H1 (cell line): ENCODE measurements around the gene TIAM2. TPM values are rescaled to one million over a fixed set of nuclear protein-coding genes. Genes with fewer than 3 reads are reported as not detected.

Source experiments
- CTCF ChIA-PET: fragments of 300-600 bp; sonication (Branson Sonifier 250); formaldehyde crosslinking; loops from one replicate; lab custom pipeline; 2021; ENCODE audit not compliant: partially characterized antibody; lab: Charles Lee
- POLR2A ChIA-PET: fragments of 300-600 bp; sonication (Branson Sonifier 250); formaldehyde crosslinking; loops from one replicate; lab custom pipeline; 2021; ENCODE audit warnings: inconsistent platforms; ENCODE audit not compliant: partially characterized antibody; lab: Charles Lee
- DNase-seq, 2 experiments: peaks; one replicate each; pipeline versions ENCODE4 v3.0.0 to v3.0.0-alpha.2; 2010 to 2022; ENCODE audit warnings: low spot score in 2 of 2, low read depth in 1 of 2, mixed read lengths in 1 of 2
- FAIRE-seq: peaks from 2 replicates; lab custom pipeline; 2011; peaks lifted over from hg19 to GRCh38; lab: Jason Lieb, UNC
- H2AFZ ChIP-seq: 2 replicates; pipeline ENCODE4 v1.8.1; 2012; ENCODE audit warnings: low read length, inconsistent platforms
- H2AK5ac ChIP-seq: 2 replicates; pipeline ENCODE4 v1.6.1; 2013; ENCODE audit warnings: low read depth, low read length
- H2BK120ac ChIP-seq: replicated peaks from 2 replicates; pipeline ENCODE3; 2013; ENCODE audit warnings: low read depth, low read length, inconsistent platforms
- H2BK12ac ChIP-seq: 2 replicates; pipeline ENCODE4 v1.6.1; 2013; ENCODE audit warnings: low read depth, low read length
- H2BK15ac ChIP-seq: 2 replicates; pipeline ENCODE4 v1.6.1; 2013; ENCODE audit warnings: low read length
- H2BK20ac ChIP-seq: 2 replicates; pipeline ENCODE4 v1.6.1; 2013; ENCODE audit warnings: low read length
- H2BK5ac ChIP-seq: 2 replicates; pipeline ENCODE4 v1.6.1; 2013; ENCODE audit warnings: low read depth, low read length
- H3K14ac ChIP-seq: 2 replicates; pipeline ENCODE4 v1.6.1; 2013; ENCODE audit warnings: inconsistent platforms; ENCODE audit not compliant: insufficient read length
- H3K18ac ChIP-seq: 2 replicates; pipeline ENCODE4 v1.6.1; 2013; ENCODE audit warnings: low read length; ENCODE audit errors: extremely low read depth
- H3K23ac ChIP-seq: 2 replicates; pipeline ENCODE4 v1.6.1; 2013; ENCODE audit warnings: inconsistent platforms; ENCODE audit not compliant: insufficient read length
- H3K23me2 ChIP-seq: 2 replicates; pipeline ENCODE4 v1.6.1; 2013; ENCODE audit warnings: low read depth, low read length
- H3K27ac ChIP-seq: 2 replicates; pipeline ENCODE4 v1.6.1; 2011; ENCODE audit warnings: low read depth, low read length, inconsistent platforms
- H3K27me3 ChIP-seq, 4 experiments: replicated peaks in 1 of 4; 1 replicate in 1 of 4; 2 replicates in 3 of 4; pipeline versions ENCODE4 v1.6.1 to v1.8.1; 2011 to 2013; ENCODE audit warnings: low read length in 3 of 4, mild to moderate bottlenecking in 3 of 4, inconsistent platforms in 2 of 4, mixed read lengths in 2 of 4, moderate library complexity in 1 of 4; ENCODE audit not compliant: control insufficient read depth in 3 of 4, insufficient read depth in 3 of 4; ENCODE audit errors: extremely low read depth in 1 of 4
- H3K36me3 ChIP-seq, 4 experiments: 2 replicates each; pipeline versions ENCODE4 v1.6.1 to v1.8.1; 2011 to 2013; ENCODE audit warnings: mild to moderate bottlenecking in 4 of 4, low read length in 3 of 4, moderate library complexity in 2 of 4, control low read depth in 1 of 4, inconsistent platforms in 1 of 4; ENCODE audit not compliant: insufficient read depth in 4 of 4, control insufficient read depth in 2 of 4
- H3K4ac ChIP-seq: replicated peaks from 2 replicates; pipeline ENCODE3; 2013; ENCODE audit warnings: low read length, low read depth, mixed read lengths, inconsistent platforms; ENCODE audit not compliant: insufficient read length
- H3K4me1 ChIP-seq, 4 experiments: replicated peaks in 1 of 4; 1 replicate in 1 of 4; 2 replicates in 3 of 4; pipeline versions ENCODE4 v1.6.1 to v1.8.1; 2011 to 2013; ENCODE audit warnings: low read length in 3 of 4, inconsistent platforms in 2 of 4, mixed read lengths in 1 of 4; ENCODE audit not compliant: insufficient read depth in 4 of 4, control insufficient read depth in 3 of 4
- H3K4me2 ChIP-seq, 2 experiments: 2 replicates each; pipeline versions ENCODE4 v1.6.1 to v1.8.1; 2011 to 2013; ENCODE audit warnings: low read depth in 2 of 2, low read length in 2 of 2, control low read depth in 1 of 2, inconsistent platforms in 1 of 2, mild to moderate bottlenecking in 1 of 2; ENCODE audit not compliant: insufficient read depth in 1 of 2
- H3K4me3 ChIP-seq, 4 experiments: fragments of 200-600, 300-600 bp in 1 of 4; sonication (generic), shearing (Covaris generic), sonication (Bioruptor Twin) in 1 of 4; 2 replicates each; pipeline versions ENCODE4 v1.5.1 to v1.8.1; 2011 to 2016; ENCODE audit warnings: low read length in 4 of 4, low read depth in 3 of 4, control low read depth in 2 of 4, inconsistent platforms in 2 of 4, mild to moderate bottlenecking in 2 of 4, mixed read lengths in 1 of 4, moderate library complexity in 1 of 4; ENCODE audit not compliant: insufficient read depth in 2 of 4; ENCODE audit errors: extremely low read depth in 1 of 4
- H3K56ac ChIP-seq: replicated peaks from 2 replicates; pipeline ENCODE3; 2013; ENCODE audit warnings: low read depth, mild to moderate bottlenecking, mixed read lengths, low read length, inconsistent platforms; ENCODE audit not compliant: insufficient read length
- H3K79me1 ChIP-seq: 2 replicates; pipeline ENCODE4 v1.6.1; 2013; ENCODE audit warnings: low read depth, low read length, control low read depth
- H3K79me2 ChIP-seq, 2 experiments: 2 replicates each; pipeline versions ENCODE4 v1.6.1 to v1.8.1; 2012 to 2013; ENCODE audit warnings: low read length in 2 of 2, mild to moderate bottlenecking in 2 of 2, inconsistent platforms in 1 of 2; ENCODE audit not compliant: insufficient read depth in 2 of 2, control insufficient read depth in 1 of 2
- H3K9ac ChIP-seq, 4 experiments: replicated peaks in 1 of 4; 1 replicate in 1 of 4; 2 replicates in 3 of 4; pipeline versions ENCODE4 v1.6.1 to v1.8.1; 2011 to 2013; ENCODE audit warnings: low read depth in 3 of 4, low read length in 3 of 4, control low read depth in 2 of 4, mild to moderate bottlenecking in 2 of 4, moderate library complexity in 2 of 4, inconsistent platforms in 1 of 4; ENCODE audit errors: extremely low read depth in 1 of 4
- H3K9me3 ChIP-seq, 2 experiments: 2 replicates each; pipeline versions ENCODE4 v1.6.1 to v1.8.1; 2012 to 2013; ENCODE audit warnings: mild to moderate bottlenecking in 2 of 2, moderate library complexity in 2 of 2, control low read depth in 1 of 2, inconsistent platforms in 1 of 2, low read depth in 1 of 2, low read length in 1 of 2, mixed read lengths in 1 of 2; ENCODE audit not compliant: insufficient read depth in 2 of 2
- H4K20me1 ChIP-seq, 2 experiments: replicated peaks in 1 of 2; 2 replicates each; pipeline versions ENCODE3 to v1.8.1; 2011 to 2013; ENCODE audit warnings: inconsistent platforms in 2 of 2, low read length in 2 of 2, mild to moderate bottlenecking in 1 of 2; ENCODE audit not compliant: insufficient read depth in 2 of 2, control insufficient read depth in 1 of 2
- H4K5ac ChIP-seq: 2 replicates; pipeline ENCODE4 v1.6.1; 2013; ENCODE audit warnings: low read length, low read depth, mixed read lengths, inconsistent platforms; ENCODE audit not compliant: insufficient read length
- H4K8ac ChIP-seq: 2 replicates; pipeline ENCODE4 v1.8.0; 2013; ENCODE audit warnings: mild to moderate bottlenecking, moderate library complexity, low read length, inconsistent platforms; ENCODE audit not compliant: insufficient read depth; ENCODE audit errors: extremely low read depth
- H4K91ac ChIP-seq: replicated peaks from 2 replicates; pipeline ENCODE3; 2013; ENCODE audit warnings: low read length, mixed read lengths, inconsistent platforms; ENCODE audit not compliant: insufficient read length
- CTBP2 ChIP-seq: IDR thresholded peaks from 2 replicates; pipeline ENCODE4 v1.7.0; 2011; ENCODE audit warnings: borderline replicate concordance, mild to moderate bottlenecking, moderate library complexity, mixed read lengths, low read length; ENCODE audit not compliant: insufficient read depth, insufficient read length
- KDM1A ChIP-seq: fragments of 200-600, 300-600 bp; sonication (generic); IDR thresholded peaks from 2 replicates; pipeline ENCODE4 v1.7.1; 2016; ENCODE audit warnings: mild to moderate bottlenecking, low read length, borderline replicate concordance
- WGBS, 2 experiments: shearing (Covaris generic) in 1 of 2; methylation state at CpG; one replicate each; pipeline versions ENCODE4 v1.1.6 to v1.1.7; 2013 to 2015; ENCODE audit warnings: low lambda C conversion rate in 2 of 2, mixed read lengths in 2 of 2, inconsistent platforms in 1 of 2, low coverage in 1 of 2, missing lambda C conversion rate in 1 of 2; ENCODE audit not compliant: insufficient replicate concordance in 2 of 2, insufficient coverage in 1 of 2, insufficient read length in 1 of 2; ENCODE audit errors: extremely low coverage in 1 of 2, missing lambda C conversion rate in 1 of 2; 5-methylcytosine and 5-hydroxymethylcytosine counted together
- polyA plus RNA-seq, 7 experiments: library from polyadenylated mRNA; depleted of rRNA in 3 of 7; stranded (reverse) in 5 of 7; unstranded in 2 of 7; fragments of >200 nt in 5 of 7; fragments of 200-250 nt in 2 of 7; gene quantifications; 1 replicate in 5 of 7; 2 replicates in 1 of 7; 4 replicates in 1 of 7; pipeline versions ENCODE4 v1.2.1 to v1.2.3, GENCODE V29; 2011 to 2013; ENCODE audit warnings: missing spikeins in 2 of 7, mixed read lengths in 2 of 7
- total RNA-seq: library from RNA; stranded (reverse); fragmentation: NEBNext Ultra II Directional; extraction: Animal tissue kit (Norgen Biotek cat#: 25700); gene quantifications from 2 replicates; pipeline ENCODE4 v1.2.1, GENCODE V29; 2021
- TF ChIP-seq, protein P1 (sequence below): IDR thresholded peaks from 2 replicates; pipeline ENCODE4 v1.6.1; 2011; ENCODE audit warnings: low read depth, mild to moderate bottlenecking, low read length; ENCODE audit not compliant: insufficient read depth

Gene TIAM2
- total and polyA plus RNA-seq, 2 of the 8 experiments (the other 6 are each of a cell fraction or from before 2014, with no cell fraction given), result 7.4 to 23.9 TPM

DNA sequence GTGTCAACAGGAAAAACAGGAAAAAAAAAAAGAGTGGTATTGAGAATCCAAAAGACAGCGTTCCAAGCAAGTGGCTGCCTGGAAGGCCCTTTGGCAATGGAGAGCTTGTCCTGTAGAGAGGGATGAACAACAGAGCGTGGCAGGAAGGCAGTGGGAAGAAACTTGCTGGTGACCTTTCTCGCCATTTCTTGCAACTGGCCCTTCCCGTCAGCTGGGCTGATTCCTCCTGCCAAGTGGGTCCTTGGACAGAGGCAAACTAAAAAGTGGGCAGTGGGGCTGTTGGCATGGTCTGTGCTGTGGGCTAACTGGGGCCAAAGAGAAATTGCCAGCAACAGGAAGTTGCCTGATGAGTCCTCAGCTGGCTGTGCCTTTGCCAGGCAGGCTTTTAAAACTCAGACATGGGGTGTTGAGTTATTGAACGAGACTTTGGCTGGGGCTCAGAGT is 224.8 kb downstream of the TIAM2 start:
- Histone ChIP-seq H3K36me3 (no peaks in the 10 kb centered on the region), H3K14ac (no peak overlapping the region), H3K23ac (no peak overlapping the region), H3K56ac (no peak overlapping the region), H3K4me3 (no peak overlapping the region), H2BK5ac (no peak overlapping the region), H3K79me1 (no peaks in the 10 kb centered on the region; the same call in 1 of the 2 replicates), H3K9me3 (no peaks in the 10 kb centered on the region), H4K20me1 (no peaks in the 10 kb centered on the region), H2BK15ac (no peak overlapping the region; the same call in 1 of the 2 replicates), H2BK120ac (no peak overlapping the region), H3K9ac (no peak overlapping the region), H3K79me2 (no peaks in the 10 kb centered on the region), H3K4ac (no peak overlapping the region), H2BK20ac (no peak overlapping the region), H3K4me1 (peaks cover 0 to 5% (median 3%) of the 10 kb centered on the region in 4 experiments; a peak in 2 of 7 replicates), H3K18ac (no peak overlapping the region), H2BK12ac (no peak overlapping the region), H2AK5ac (no peak overlapping the region), H3K27me3 (no peaks in the 10 kb centered on the region), H4K8ac (no peak overlapping the region), H3K23me2 (no peaks in the 10 kb centered on the region), H2AFZ (no peak overlapping the region), H3K4me2 (no peak overlapping the region), H3K27ac (no peak overlapping the region), H4K91ac (no peak overlapping the region), H4K5ac (no peak overlapping the region)
- CTCF ChIA-PET, result interaction anchor here (0.6 to 1.8 kb wide), 2 partner anchors 11 to 137 kb away, joined by 3 to 7 read pairs; no protein-coding TSS in a partner anchor
- FAIRE-seq (no peak), DNase-seq (no peak)
- POLR2A ChIA-PET, result no interaction called here
- WGBS, 2 experiments, result 91% methylated on average over 5 of the region's 5 CpGs; no CpG with 5 or more reads in 1 of the 2 experiments
- TF ChIP-seq, protein P1, sequence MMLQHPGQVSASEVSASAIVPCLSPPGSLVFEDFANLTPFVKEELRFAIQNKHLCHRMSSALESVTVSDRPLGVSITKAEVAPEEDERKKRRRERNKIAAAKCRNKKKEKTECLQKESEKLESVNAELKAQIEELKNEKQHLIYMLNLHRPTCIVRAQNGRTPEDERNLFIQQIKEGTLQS, result no peak
- TF ChIP-seq CTBP2 (no peak), KDM1A (no peak)
